Measurements from ENCODE around the gene KCNK4. TPM values are rescaled to one million over a fixed set of nuclear protein-coding genes. Genes with fewer than 3 reads are reported as not detected.

KCNK4 gene
- total RNA-seq, 1 experiment from 2014 or later, result 0.26 TPM

- no peaks in the 10 kb centered on the region for H3K27me3 ChIP-seq (replicated peaks; ENCODE audit: insufficient read depth, low read depth, low read length, poor library complexity)
- CTCF ChIA-PET, result no interaction called here
- intact Hi-C loops (cut with micrococcal nuclease; ENCODE audit: unreplicated experiment), result no loop called here
- no peaks in the 10 kb centered on the region for H3K4me1 ChIP-seq (ENCODE audit: insufficient read depth, low read length, poor library complexity, severe bottlenecking)
- no peaks in the 10 kb centered on the region for H3K9me3 ChIP-seq (ENCODE audit: low read depth, low read length, poor library complexity, severe bottlenecking)
- BruUV-seq (replicated peaks), result no TSS peak
- no peak overlapping the region for H3K4me3 ChIP-seq (ENCODE audit: low read depth, low read length, poor library complexity, severe bottlenecking)
- no peak overlapping the region for H3K27ac ChIP-seq (ENCODE audit: low read depth, low read length, poor library complexity, severe bottlenecking)
- H3K36me3 ChIP-seq (ENCODE audit: insufficient read depth, low read length, poor library complexity, severe bottlenecking), result peaks cover 79% of the 10 kb centered on the region
- no peak for TF ChIP-seq CTCF (conservative IDR thresholded peaks at IDR 0.05; ENCODE audit: low read depth, low read length)
- TF ChIP-seq EZH2 (IDR thresholded peaks at IDR 0.05; ENCODE audit: borderline replicate concordance, low read depth, low read length, poor library complexity, severe bottlenecking), result no peak
- DNase-seq (ENCODE audit: low spot score), result no peak
- POLR2A ChIA-PET (ENCODE audit: low non-redundant PET), result no interaction called here
Measured at GRCh38 chr11:64259533-64260067, 31.5 kb upstream of the KCNK4 start.

- Histone ChIP-seq H3K36me3 (ENCODE audit: insufficient read depth, low read length, poor library complexity, severe bottlenecking) (peaks cover 76% of the 10 kb centered on the region), H3K4me3 (ENCODE audit: low read depth, low read length, poor library complexity, severe bottlenecking) (no peak overlapping the region), H3K27me3 (replicated peaks; ENCODE audit: insufficient read depth, low read depth, low read length, poor library complexity) (no peaks in the 10 kb centered on the region), H3K27ac (ENCODE audit: low read depth, low read length, poor library complexity, severe bottlenecking) (no peak overlapping the region), H3K4me1 (ENCODE audit: insufficient read depth, low read length, poor library complexity, severe bottlenecking) (no peaks in the 10 kb centered on the region), H3K9me3 (ENCODE audit: low read depth, low read length, poor library complexity, severe bottlenecking) (no peaks in the 10 kb centered on the region)
- ChIA-PET POLR2A (ENCODE audit: low non-redundant PET) (no interaction called here), CTCF (interaction anchor here (0.7 kb wide), 1 partner anchor 422 kb away, joined by 4 read pairs; no protein-coding TSS in a partner anchor)
- no peak for TF ChIP-seq CTCF (conservative IDR thresholded peaks at IDR 0.05; ENCODE audit: low read depth, low read length)
- TF ChIP-seq EZH2 (IDR thresholded peaks at IDR 0.05; ENCODE audit: borderline replicate concordance, low read depth, low read length, poor library complexity, severe bottlenecking), result no peak
- DNase-seq (ENCODE audit: low spot score), result no peak
- intact Hi-C loops (cut with micrococcal nuclease; ENCODE audit: unreplicated experiment), result no loop called here
- BruUV-seq (replicated peaks), result no TSS peak
Measured at GRCh38 chr11:64260147-64260708, 30.9 kb upstream of the KCNK4 start.

GRCh38 chr11:64261556-64262080, 29.5 kb upstream of the KCNK4 start:
- POLR2A ChIA-PET (ENCODE audit: low non-redundant PET), result no interaction called here
- Histone ChIP-seq H3K27ac (ENCODE audit: low read depth, low read length, poor library complexity, severe bottlenecking) (no peak overlapping the region), H3K4me1 (ENCODE audit: insufficient read depth, low read length, poor library complexity, severe bottlenecking) (no peaks in the 10 kb centered on the region), H3K27me3 (replicated peaks; ENCODE audit: insufficient read depth, low read depth, low read length, poor library complexity) (no peaks in the 10 kb centered on the region), H3K4me3 (ENCODE audit: low read depth, low read length, poor library complexity, severe bottlenecking) (no peak overlapping the region), H3K9me3 (ENCODE audit: low read depth, low read length, poor library complexity, severe bottlenecking) (no peaks in the 10 kb centered on the region), H3K36me3 (ENCODE audit: insufficient read depth, low read length, poor library complexity, severe bottlenecking) (peaks cover 72% of the 10 kb centered on the region)
- no peak for TF ChIP-seq CTCF (conservative IDR thresholded peaks at IDR 0.05; ENCODE audit: low read depth, low read length)
- no peak for TF ChIP-seq EZH2 (IDR thresholded peaks at IDR 0.05; ENCODE audit: borderline replicate concordance, low read depth, low read length, poor library complexity, severe bottlenecking)
- intact Hi-C loops (cut with micrococcal nuclease; ENCODE audit: unreplicated experiment), result no loop called here
- no peak for DNase-seq (ENCODE audit: low spot score)
- CTCF ChIA-PET, result interaction anchor here (0.9 kb wide), 1 partner anchor 10 kb away, joined by 3 read pairs; the partner anchor contains the start of gene PLCB3
- no TSS peak for BruUV-seq (replicated peaks)

Data from A673 (cell line).